Neural progenitor cell (in vitro differentiated cells): Measurements from ENCODE around the gene PXDC1. TPM values are rescaled to one million over a fixed set of nuclear protein-coding genes. Genes with fewer than 3 reads are reported as not detected.

Experiments
- DNase-seq: peaks from one replicate; pipeline ENCODE4 v3.0.0-alpha.2; 2016; ENCODE audit warnings: low spot score
- H2AFZ ChIP-seq: fragments of 200-600 bp; sonication (generic); replicated peaks from 2 replicates; pipeline ENCODE4 v1.6.1; 2016; ENCODE audit warnings: antibody characterized with exemption
- H3F3A ChIP-seq: fragments of 200-600 bp; sonication (generic); 2 replicates; pipeline ENCODE4 v1.6.1; 2016; ENCODE audit warnings: antibody characterized with exemption, low read depth
- H3K27ac ChIP-seq: fragments of 200-600 bp; sonication (generic); 2 replicates; pipeline ENCODE4 v1.5.1; 2016; ENCODE audit warnings: mild to moderate bottlenecking
- H3K27me3 ChIP-seq: fragments of 200-600 bp; sonication (generic); 2 replicates; pipeline ENCODE4 v1.6.1; 2016; ENCODE audit warnings: mild to moderate bottlenecking, moderate library complexity
- H3K36me3 ChIP-seq: fragments of 200-600 bp; sonication (generic); 2 replicates; pipeline ENCODE4 v1.5.1; 2016
- H3K4me1 ChIP-seq: fragments of 200-600 bp; sonication (generic); 2 replicates; pipeline ENCODE4 v1.6.1; 2016; ENCODE audit warnings: mixed run types
- H3K4me2 ChIP-seq: fragments of 200-600 bp; sonication (generic); 2 replicates; pipeline ENCODE4 v1.6.1; 2016
- H3K4me3 ChIP-seq: fragments of 200-600 bp; sonication (generic); 2 replicates; pipeline ENCODE4 v1.5.1; 2016
- H3K79me2 ChIP-seq: fragments of 200-600 bp; sonication (generic); 2 replicates; pipeline ENCODE4 v1.6.1; 2016; ENCODE audit warnings: low read depth
- H3K9ac ChIP-seq: fragments of 200-600 bp; sonication (generic); 2 replicates; pipeline ENCODE4 v1.6.1; 2016
- H3K9me3 ChIP-seq: fragments of 200-600 bp; sonication (generic); 2 replicates; pipeline ENCODE4 v1.5.1; 2016; ENCODE audit warnings: low read depth
- H4K20me1 ChIP-seq: fragments of 200-600 bp; sonication (generic); 2 replicates; pipeline ENCODE4 v1.6.1; 2016; ENCODE audit warnings: low read depth
- H3K27ac Mint-ChIP-seq: 3 replicates; pipeline ENCODE4 v1.8.0; 2021; ENCODE audit warnings: mixed read lengths
- H3K27me3 Mint-ChIP-seq: 2 replicates; pipeline ENCODE4 v1.8.0; 2022; ENCODE audit warnings: low read depth, mild to moderate bottlenecking, inconsistent platforms, moderate library complexity, mixed read lengths; ENCODE audit not compliant: insufficient read depth
- H3K36me3 Mint-ChIP-seq: 3 replicates; pipeline ENCODE4 v1.8.0; 2021; ENCODE audit warnings: mixed read lengths
- H3K4me1 Mint-ChIP-seq: 3 replicates; pipeline ENCODE4 v1.8.0; 2021; ENCODE audit warnings: mixed read lengths
- H3K4me3 Mint-ChIP-seq: 3 replicates; pipeline ENCODE4 v1.8.0; 2021; ENCODE audit warnings: mild to moderate bottlenecking, moderate library complexity, mixed read lengths
- H3K9me3 Mint-ChIP-seq: 3 replicates; pipeline ENCODE4 v1.8.0; 2020; ENCODE audit warnings: mixed read lengths
- CTCF ChIP-seq: fragments of 200-600 bp; sonication (generic); IDR thresholded peaks from 2 replicates; pipeline ENCODE4 v1.5.1; 2017; ENCODE audit warnings: antibody characterized with exemption, mild to moderate bottlenecking
- EZH2 ChIP-seq: fragments of 200-600 bp; sonication (generic); IDR thresholded peaks from 2 replicates; pipeline ENCODE4 v1.6.1; 2017; ENCODE audit warnings: antibody characterized with exemption, mild to moderate bottlenecking, moderate library complexity
- EZH2phosphoT487 ChIP-seq: fragments of 200-600 bp; sonication (generic); IDR thresholded peaks from 2 replicates; pipeline ENCODE4 v1.6.1; 2017; ENCODE audit warnings: antibody characterized with exemption
- total RNA-seq: library from RNA; depleted of rRNA; stranded (reverse); fragments of >200 nt; gene quantifications from 2 replicates; pipeline ENCODE4 v1.2.3, GENCODE V29; 2015; ENCODE audit warnings: low replicate concordance

Gene PXDC1
- total RNA-seq, 1 donor from 2014 or later, result 2.0 TPM

DNA sequence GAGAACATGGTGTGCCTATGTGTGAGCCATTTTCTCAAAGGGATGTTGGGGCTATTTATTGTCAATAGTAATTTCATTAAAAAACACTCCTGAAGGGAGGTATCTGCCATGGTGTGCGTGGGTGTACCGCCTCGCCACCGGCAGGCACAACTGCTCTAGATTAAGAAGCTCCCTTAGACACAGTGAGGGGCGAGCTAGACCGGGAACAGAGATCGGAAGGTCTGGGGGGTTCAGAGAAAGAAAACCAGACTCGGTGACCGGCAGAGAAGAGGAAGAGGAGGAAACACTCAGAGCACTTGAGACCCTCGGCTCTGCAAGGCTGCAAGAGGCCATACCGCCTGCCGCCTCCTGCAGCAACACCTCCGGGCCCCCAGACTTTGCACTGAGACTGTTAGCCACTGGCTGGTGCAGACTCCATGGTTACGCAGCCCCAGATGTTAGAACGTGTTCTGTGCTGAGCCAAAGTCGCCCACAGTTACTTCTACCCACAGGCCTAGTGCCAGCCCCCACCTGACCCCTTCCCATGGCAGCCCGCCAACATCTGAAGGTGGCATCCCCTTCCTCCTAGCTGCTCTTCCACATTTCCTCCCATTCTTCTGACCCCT lies 18.1 kb downstream of the PXDC1 start:
- Histone ChIP-seq H3K4me2 (no peak overlapping the region), H3K27ac (no peak overlapping the region), H3K27me3 (no peaks in the 10 kb centered on the region), H3K36me3 (no peaks in the 10 kb centered on the region), H3K9ac (no peak overlapping the region), H4K20me1 (no peaks in the 10 kb centered on the region), H3F3A (no peaks in the 10 kb centered on the region), H2AFZ (no peak overlapping the region), H3K4me3 (no peak overlapping the region), H3K79me2 (no peaks in the 10 kb centered on the region), H3K4me1 (no peaks in the 10 kb centered on the region), H3K9me3 (peaks cover 4% of the 10 kb centered on the region)
- H3K27ac Mint-ChIP-seq, result no peak overlapping the region
- H3K4me1 Mint-ChIP-seq, result peaks cover 15% of the 10 kb centered on the region
- peaks cover 34% of the 10 kb centered on the region for H3K36me3 Mint-ChIP-seq
- peaks cover 5% of the 10 kb centered on the region for H3K27me3 Mint-ChIP-seq
- DNase-seq, result no peak
- no peak for TF ChIP-seq EZH2
- no peak for TF ChIP-seq CTCF
- peaks cover 14% of the 10 kb centered on the region for H3K9me3 Mint-ChIP-seq
- no peak overlapping the region for H3K4me3 Mint-ChIP-seq

DNA sequence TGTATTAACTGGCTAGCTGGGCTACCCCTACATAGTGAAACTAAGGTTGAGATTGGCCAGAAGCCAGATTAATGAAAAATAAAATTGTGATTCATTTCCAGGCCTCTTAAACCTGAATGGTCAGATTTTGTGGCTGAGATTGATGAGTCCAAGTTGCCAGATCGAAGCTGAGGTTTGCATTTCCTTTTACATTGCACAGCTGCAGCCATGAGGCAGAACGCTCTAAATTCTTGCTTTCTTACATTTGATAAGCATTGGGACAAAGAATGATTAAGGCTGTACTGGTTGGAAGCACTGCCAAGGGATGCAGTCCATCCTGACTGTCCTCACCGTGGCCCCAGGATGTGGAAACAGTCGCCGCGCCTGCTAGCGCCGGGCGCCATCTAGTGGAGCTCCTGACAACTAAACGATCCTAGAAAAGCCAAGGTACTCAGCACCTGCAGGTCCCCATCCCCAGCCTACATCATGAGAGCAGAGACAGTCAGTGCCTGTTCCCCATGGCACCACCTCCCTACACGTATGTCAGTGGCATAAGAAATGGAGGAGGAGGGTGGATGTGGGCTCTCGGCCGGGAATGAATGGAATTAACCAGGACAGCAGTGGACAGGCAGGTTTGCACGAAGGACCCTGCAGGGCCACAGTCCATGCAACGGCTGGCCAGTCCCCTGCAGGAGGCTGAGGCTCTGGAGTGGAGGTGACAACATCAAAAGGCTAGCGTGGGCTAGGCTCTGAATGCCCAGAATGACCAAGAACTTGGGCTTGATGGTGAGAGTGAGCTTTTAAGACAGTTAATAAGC lies 19.0 kb downstream of the PXDC1 start:
- Histone ChIP-seq H3F3A (no peaks in the 10 kb centered on the region), H2AFZ (no peak overlapping the region), H3K9me3 (peaks cover 4% of the 10 kb centered on the region), H4K20me1 (no peaks in the 10 kb centered on the region), H3K4me3 (no peak overlapping the region), H3K79me2 (no peaks in the 10 kb centered on the region), H3K4me2 (no peak overlapping the region), H3K36me3 (no peaks in the 10 kb centered on the region), H3K4me1 (no peaks in the 10 kb centered on the region), H3K9ac (no peak overlapping the region), H3K27ac (no peak overlapping the region), H3K27me3 (no peaks in the 10 kb centered on the region)
- peak; percentile 87 for DNase-seq
- no peak overlapping the region for H3K4me3 Mint-ChIP-seq
- TF ChIP-seq EZH2phosphoT487 (no peak), CTCF (peak; percentile 93), EZH2 (no peak)
- no peak overlapping the region for H3K27ac Mint-ChIP-seq
- H3K27me3 Mint-ChIP-seq, result peaks cover 4% of the 10 kb centered on the region
- H3K4me1 Mint-ChIP-seq, result peaks cover 15% of the 10 kb centered on the region
- H3K36me3 Mint-ChIP-seq, result peaks cover 31% of the 10 kb centered on the region
- peaks cover 14% of the 10 kb centered on the region for H3K9me3 Mint-ChIP-seq

- H3K79me2 ChIP-seq, result no peaks in the 10 kb centered on the region
- no peak overlapping the region for H3K27ac ChIP-seq
- no peak overlapping the region for H3K27ac Mint-ChIP-seq
Measured at GRCh38 chr6:3731700-3732099, 19.8 kb downstream of the PXDC1 start.

More at GRCh38 chr6:3731700-3732099, 19.8 kb downstream of the PXDC1 start:
- Mint-ChIP-seq H3K9me3 (peaks cover 14% of the 10 kb centered on the region), H3K4me1 (peaks cover 13% of the 10 kb centered on the region), H3K4me3 (no peak overlapping the region), H3K27me3 (peaks cover 5% of the 10 kb centered on the region), H3K36me3 (peaks cover 26% of the 10 kb centered on the region)
- TF ChIP-seq CTCF, result no peak
- no peak for TF ChIP-seq EZH2phosphoT487
- no peak for TF ChIP-seq EZH2
- DNase-seq, result no peak
- Histone ChIP-seq H3K9ac (no peak overlapping the region), H2AFZ (no peak overlapping the region), H3K36me3 (no peaks in the 10 kb centered on the region), H3K27me3 (no peaks in the 10 kb centered on the region), H3K4me2 (no peak overlapping the region), H3K4me1 (no peaks in the 10 kb centered on the region), H3F3A (no peaks in the 10 kb centered on the region), H3K4me3 (no peak overlapping the region), H4K20me1 (no peaks in the 10 kb centered on the region), H3K9me3 (peaks cover 4% of the 10 kb centered on the region)
